Epithelial cell of esophagus (primary cell): ENCODE results near the gene CELF4.

ENCODE experiments used
- DNase-seq: peaks from one replicate; pipeline ENCODE4 v3.0.0; 2010; ENCODE audit warnings: low read depth
- H3K4me3 ChIP-seq: 2 replicates; pipeline ENCODE4 v1.5.1; 2011; ENCODE audit warnings: mild to moderate bottlenecking, low read length, control low read depth
- TF ChIP-seq, protein P1 (sequence below): IDR thresholded peaks from 2 replicates; pipeline ENCODE4 v1.5.1; 2011; ENCODE audit warnings: low read depth, mild to moderate bottlenecking, low read length, control low read depth, inconsistent platforms; ENCODE audit not compliant: insufficient read depth; ENCODE audit errors: missing control alignments

Gene CELF4

DNA sequence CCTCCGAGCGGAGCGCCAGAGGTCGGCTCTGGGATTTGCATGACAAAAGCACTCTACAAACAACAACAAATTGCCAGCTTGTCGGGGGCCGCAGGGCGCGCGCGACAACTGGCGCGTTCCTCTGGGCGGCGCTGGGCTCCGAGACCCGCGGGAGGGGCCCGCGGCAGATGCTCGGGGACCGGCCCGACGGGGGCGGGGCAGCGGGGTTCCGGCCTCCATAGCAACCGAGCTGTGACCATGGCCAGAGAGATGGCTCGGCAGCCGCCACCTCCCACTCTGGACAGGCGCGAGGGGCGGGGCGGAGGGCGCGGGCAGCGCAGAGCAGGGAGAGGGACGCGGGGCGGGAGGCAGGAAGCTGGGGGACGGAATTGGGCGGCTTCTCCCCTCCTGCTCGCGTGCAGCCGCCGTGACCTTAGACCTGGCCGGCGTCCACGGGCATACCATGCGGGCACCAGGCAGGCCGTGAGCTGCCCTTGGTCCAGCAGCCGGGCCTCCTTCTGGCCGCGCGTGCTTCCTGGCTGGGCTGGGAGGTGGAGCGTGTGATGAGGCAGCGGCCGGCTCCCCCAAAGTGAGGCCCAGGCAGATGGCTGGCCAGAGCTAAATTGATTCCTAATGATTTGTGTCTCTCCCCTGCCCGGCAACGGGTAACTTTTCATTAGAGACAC lies 171.5 kb downstream of the CELF4 start:
- H3K4me3 ChIP-seq = no peak overlapping the region
- DNase-seq = no peak
- TF ChIP-seq, protein P1, sequence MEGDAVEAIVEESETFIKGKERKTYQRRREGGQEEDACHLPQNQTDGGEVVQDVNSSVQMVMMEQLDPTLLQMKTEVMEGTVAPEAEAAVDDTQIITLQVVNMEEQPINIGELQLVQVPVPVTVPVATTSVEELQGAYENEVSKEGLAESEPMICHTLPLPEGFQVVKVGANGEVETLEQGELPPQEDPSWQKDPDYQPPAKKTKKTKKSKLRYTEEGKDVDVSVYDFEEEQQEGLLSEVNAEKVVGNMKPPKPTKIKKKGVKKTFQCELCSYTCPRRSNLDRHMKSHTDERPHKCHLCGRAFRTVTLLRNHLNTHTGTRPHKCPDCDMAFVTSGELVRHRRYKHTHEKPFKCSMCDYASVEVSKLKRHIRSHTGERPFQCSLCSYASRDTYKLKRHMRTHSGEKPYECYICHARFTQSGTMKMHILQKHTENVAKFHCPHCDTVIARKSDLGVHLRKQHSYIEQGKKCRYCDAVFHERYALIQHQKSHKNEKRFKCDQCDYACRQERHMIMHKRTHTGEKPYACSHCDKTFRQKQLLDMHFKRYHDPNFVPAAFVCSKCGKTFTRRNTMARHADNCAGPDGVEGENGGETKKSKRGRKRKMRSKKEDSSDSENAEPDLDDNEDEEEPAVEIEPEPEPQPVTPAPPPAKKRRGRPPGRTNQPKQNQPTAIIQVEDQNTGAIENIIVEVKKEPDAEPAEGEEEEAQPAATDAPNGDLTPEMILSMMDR = no peak

DNA sequence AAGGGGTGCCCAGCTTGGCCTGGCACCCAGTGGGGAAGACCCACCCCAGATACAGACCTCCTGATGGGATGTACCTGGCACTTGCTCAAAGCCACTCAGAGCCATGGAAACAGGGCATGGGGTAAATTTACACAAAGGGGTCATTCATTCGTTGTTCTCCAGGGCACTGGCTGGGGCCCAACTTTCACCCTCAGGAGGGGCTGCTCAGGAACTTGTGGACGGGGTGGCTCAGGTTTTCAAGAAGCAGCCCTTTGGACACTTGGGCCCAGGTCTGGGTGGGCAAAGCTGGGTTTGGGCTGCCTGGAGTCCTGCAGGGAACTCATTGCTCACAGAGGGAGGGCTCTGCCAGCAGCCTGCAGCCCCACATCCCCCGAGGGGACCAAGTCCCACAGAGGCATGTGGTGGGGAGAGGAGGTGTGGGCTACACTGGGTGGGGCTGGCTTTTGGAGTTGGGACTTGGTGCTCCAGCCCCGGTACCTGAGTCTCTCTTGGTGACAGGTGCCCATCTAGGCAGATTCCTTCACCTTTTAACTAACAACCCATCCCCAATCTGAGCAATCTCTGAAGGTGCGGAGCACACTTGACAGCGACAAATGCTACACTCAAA lies 172.3 kb downstream of the CELF4 start:
- no peak overlapping the region for H3K4me3 ChIP-seq
- TF ChIP-seq, protein P1 = no peak
- DNase-seq = no peak

DNA sequence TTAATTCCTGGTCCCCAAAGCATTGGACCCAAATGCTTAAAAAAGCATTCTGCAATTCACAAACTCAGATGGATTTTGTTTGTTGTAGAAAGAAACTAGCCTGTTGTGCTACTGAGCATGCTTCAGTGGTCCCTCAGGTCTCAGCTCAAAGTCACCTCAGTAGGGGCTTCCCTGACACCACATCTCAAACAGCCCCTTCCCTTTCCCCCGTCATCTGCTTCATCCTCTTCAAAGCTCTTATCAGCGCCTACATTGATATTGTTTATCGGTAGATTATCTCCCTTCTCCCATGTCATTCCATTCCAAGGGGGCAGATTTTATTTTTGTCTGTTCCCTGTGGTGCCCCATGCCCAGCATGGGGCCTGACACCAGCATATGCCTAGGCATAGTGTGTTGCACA lies 172.9 kb downstream of the CELF4 start:
- TF ChIP-seq, protein P1 = no peak
- no peak for DNase-seq
- H3K4me3 ChIP-seq = no peak overlapping the region

DNA sequence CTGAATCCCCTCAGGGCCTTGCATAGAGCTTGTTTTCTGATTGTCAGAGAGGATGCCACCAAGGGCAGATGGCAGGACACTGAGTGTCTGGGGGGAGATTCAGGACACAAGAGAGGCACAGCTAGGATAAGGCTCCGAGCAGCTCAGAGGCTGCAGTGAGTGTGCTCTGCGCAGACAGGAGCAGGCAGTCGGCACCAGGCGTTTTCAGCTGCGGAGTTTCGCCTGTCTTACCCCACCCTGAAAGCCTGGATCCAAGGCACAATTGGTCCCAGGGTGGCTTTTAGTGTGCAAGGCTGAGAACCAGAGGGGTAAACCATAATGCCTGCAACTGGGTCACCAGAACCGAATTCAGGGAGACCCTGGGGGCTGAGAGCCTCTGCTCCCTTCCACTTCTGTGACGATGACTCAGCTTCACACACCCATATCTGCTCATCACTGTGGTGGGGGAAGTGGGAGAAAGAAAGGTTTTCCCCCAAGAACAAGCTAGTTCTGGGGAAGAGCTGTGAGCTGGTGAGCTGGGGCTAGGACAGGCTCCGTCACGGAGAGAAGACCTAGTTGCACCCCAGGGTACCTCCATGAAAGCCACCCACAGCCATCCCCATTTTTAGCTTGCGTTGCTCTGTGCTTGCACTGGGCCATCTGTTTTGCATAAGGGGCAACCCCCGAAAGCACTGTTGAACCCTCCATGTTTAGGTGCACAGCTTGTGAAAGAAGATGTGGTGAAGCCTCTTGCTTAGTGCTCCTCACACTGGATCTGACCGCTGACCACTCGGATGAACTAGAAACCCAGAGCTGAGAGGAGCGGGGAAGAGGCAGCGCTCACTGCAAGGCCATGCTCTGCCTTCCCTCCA lies 173.7 kb downstream of the CELF4 start:
- no peak for DNase-seq
- TF ChIP-seq, protein P1 = no peak

DNA sequence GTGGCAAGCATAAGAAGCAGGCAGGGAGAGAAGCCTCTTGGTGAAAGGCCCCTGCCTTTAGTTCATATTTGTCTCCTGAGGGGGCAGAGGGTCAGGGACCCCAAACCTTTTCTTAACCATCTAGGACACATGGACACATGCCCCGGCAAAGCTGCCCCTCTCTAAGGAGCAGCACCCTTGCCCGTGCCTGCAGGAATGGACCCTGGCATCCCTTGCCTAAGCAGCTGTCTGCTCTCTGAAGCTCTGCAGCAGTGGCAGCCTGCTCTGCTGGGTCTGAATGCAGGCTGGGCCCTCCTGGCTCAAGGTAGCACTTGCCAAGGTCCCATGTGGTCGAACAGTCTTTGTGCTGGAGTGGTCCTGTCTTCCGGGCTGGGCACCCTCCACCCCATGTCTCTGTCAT lies 174.4 kb downstream of the CELF4 start:
- TF ChIP-seq, protein P1 = no peak
- no peak overlapping the region for H3K4me3 ChIP-seq
- no peak for DNase-seq

More for the DNA sequence above, 173.7 kb downstream of the CELF4 start:
- no peak overlapping the region for H3K4me3 ChIP-seq

DNA sequence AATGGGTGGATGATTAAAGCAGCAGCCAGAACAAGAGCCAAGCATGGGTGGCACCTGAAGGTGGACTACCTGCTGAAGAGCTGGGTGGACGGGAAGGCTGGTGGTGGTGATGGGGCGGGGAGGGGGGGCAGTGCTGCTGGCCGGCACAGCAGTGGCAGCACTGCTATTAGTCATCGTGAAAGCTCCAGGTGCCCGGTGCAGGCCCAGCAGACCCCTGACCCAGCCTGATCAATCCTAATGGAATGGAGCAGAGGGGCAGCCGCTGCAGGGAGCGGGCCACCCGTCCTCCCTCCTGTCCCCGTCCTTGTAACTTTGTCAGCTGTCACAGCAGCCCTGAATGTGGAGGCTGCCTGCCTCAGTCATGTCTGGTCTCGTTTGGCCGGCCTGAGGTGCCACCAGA lies 174.9 kb downstream of the CELF4 start:
- DNase-seq = no peak
- TF ChIP-seq, protein P1 = no peak
- H3K4me3 ChIP-seq = no peak overlapping the region
